HCT116 (cell line): Measurements from ENCODE around the gene CPT1C. TPM values are rescaled to one million over a fixed set of nuclear protein-coding genes. Genes with fewer than 3 reads are reported as not detected.
"Not testable (repeated sequence)": the region's sequence is repeated elsewhere in the genome, so short reads cannot be mapped to it uniquely, and the experiment has no call there.

Experiments
- ATAC-seq: fragments of 200-7000 bp; cut with Tn5 transposase; 2 replicates; pipeline ENCODE4 v1.9.1; 2020; ENCODE audit warnings: mild to moderate bottlenecking, moderate library complexity
- BruUV-seq: library from RNA; stranded (reverse); fragments of 400-500 nt; replicated peaks from 2 replicates; lab custom pipeline; 2021; lab: Mats Ljungman, UMichigan
- CTCF ChIA-PET: fragments of 300-600 bp; sonication (Branson Sonifier 250); formaldehyde crosslinking; loops from one replicate; lab custom pipeline; 2021; ENCODE audit warnings: antibody characterized with exemption; lab: Charles Lee
- POLR2A ChIA-PET: fragments of 300-600, 350-600 bp; sonication (Branson Sonifier 250); formaldehyde crosslinking; loops from one replicate; lab custom pipeline; 2021; ENCODE audit warnings: antibody characterized with exemption; lab: Charles Lee
- RAD21 ChIA-PET, 2 experiments: fragments of 300-600 bp; sonication (Branson Sonifier 250); formaldehyde crosslinking; loops; one replicate each; lab custom pipeline; 2023; ENCODE audit warnings: low total read pairs in 2 of 2; ENCODE audit not compliant: uncharacterized antibody in 2 of 2, unreplicated experiment in 2 of 2, low non-redundant PET in 1 of 2; lab: Charles Lee
- DNase-seq: peaks from one replicate; pipeline ENCODE4 v3.0.0-alpha.2; 2010; ENCODE audit warnings: low read depth, low spot score
- H2AFZ ChIP-seq: fragments of 200-600 bp; shearing (Covaris generic), sonication (generic); 2 replicates; pipeline ENCODE4 v1.6.1; 2017; ENCODE audit warnings: low read depth, mixed run types, mixed read lengths, antibody characterized with exemption, low read length; ENCODE audit not compliant: poor library complexity, severe bottlenecking
- H3K27ac ChIP-seq: 2 replicates; pipeline ENCODE4 v1.5.1; 2012; ENCODE audit warnings: low read depth, low read length
- H3K27me3 ChIP-seq: fragments of 200-600 bp; sonication (generic); 2 replicates; pipeline ENCODE4 v1.6.1; 2016; ENCODE audit warnings: mixed run types, low read length, mixed read lengths; ENCODE audit not compliant: insufficient read depth
- H3K36me3 ChIP-seq, 2 experiments: fragments of 200-500 bp in 1 of 2; fragments of 200-600 bp in 1 of 2; sonication (Bioruptor generic) in 1 of 2; sonication (generic) in 1 of 2; 2 replicates each; pipeline versions ENCODE4 v1.5.1 to v1.6.1; 2014 to 2016; ENCODE audit warnings: low read length in 2 of 2, inconsistent platforms in 1 of 2, mixed read lengths in 1 of 2, mixed run types in 1 of 2; ENCODE audit not compliant: insufficient read depth in 2 of 2, control insufficient read depth in 1 of 2
- H3K4me1 ChIP-seq, 2 experiments: fragments of 200-600 bp in 1 of 2; sonication (generic) in 1 of 2; 2 replicates each; pipeline versions ENCODE4 v1.5.1 to v1.6.1; 2012 to 2017; ENCODE audit warnings: low read length in 2 of 2, inconsistent platforms in 1 of 2, mild to moderate bottlenecking in 1 of 2, mixed read lengths in 1 of 2, mixed run types in 1 of 2, moderate library complexity in 1 of 2; ENCODE audit not compliant: insufficient read depth in 2 of 2, control insufficient read depth in 1 of 2
- H3K4me2 ChIP-seq: fragments of 200-600 bp; sonication (generic); 2 replicates; pipeline ENCODE4 v1.6.1; 2017; ENCODE audit warnings: mixed run types, low read length, mixed read lengths
- H3K4me3 ChIP-seq, 2 experiments: fragments of 200-600 bp in 1 of 2; sonication (generic) in 1 of 2; replicated peaks in 1 of 2; 2 replicates each; pipeline ENCODE4 v1.5.1; 2011 to 2016; ENCODE audit warnings: low read length in 2 of 2, control low read depth in 1 of 2, low read depth in 1 of 2, mild to moderate bottlenecking in 1 of 2, mixed read lengths in 1 of 2, mixed run types in 1 of 2
- H3K79me2 ChIP-seq: fragments of 200-600 bp; sonication (generic); 2 replicates; pipeline ENCODE4 v1.6.1; 2017; ENCODE audit warnings: mild to moderate bottlenecking, mixed run types, low read length, moderate library complexity, mixed read lengths; ENCODE audit not compliant: insufficient read depth
- H3K9ac ChIP-seq: fragments of 200-600 bp; sonication (generic); 2 replicates; pipeline ENCODE4 v1.6.1; 2016; ENCODE audit warnings: low read length, mixed read lengths
- H3K9me2 ChIP-seq: fragments of 200-600 bp; sonication (generic), shearing (Covaris generic); 2 replicates; pipeline ENCODE4 v1.6.1; 2017; ENCODE audit warnings: mixed run types, mild to moderate bottlenecking, moderate library complexity; ENCODE audit not compliant: insufficient read depth
- H3K9me3 ChIP-seq, 2 experiments: fragments of 200-500 bp in 1 of 2; fragments of 200-600 bp in 1 of 2; sonication (Bioruptor generic) in 1 of 2; sonication (generic) in 1 of 2; 2 replicates each; pipeline ENCODE4 v1.6.1; 2014 to 2017; ENCODE audit warnings: low read length in 2 of 2, mixed read lengths in 2 of 2, inconsistent platforms in 1 of 2, low read depth in 1 of 2, mild to moderate bottlenecking in 1 of 2, mixed run types in 1 of 2, moderate library complexity in 1 of 2; ENCODE audit not compliant: control insufficient read depth in 1 of 2, insufficient read depth in 1 of 2
- H4K20me1 ChIP-seq: fragments of 200-600 bp; sonication (generic), shearing (Covaris generic); 2 replicates; pipeline ENCODE4 v1.6.1; 2017; ENCODE audit warnings: mixed run types, mild to moderate bottlenecking, moderate library complexity; ENCODE audit not compliant: insufficient read depth
- CBX3 ChIP-seq: IDR thresholded peaks from 2 replicates; pipeline ENCODE4 v1.6.1; 2012; ENCODE audit warnings: low read depth
- CEBPB ChIP-seq: IDR thresholded peaks from 2 replicates; pipeline ENCODE4 v1.6.1; 2012; ENCODE audit warnings: low read depth
- EGR1 ChIP-seq: IDR thresholded peaks from 2 replicates; pipeline ENCODE4 v1.6.1; 2012; ENCODE audit warnings: low read depth
- ELF1 ChIP-seq: IDR thresholded peaks from 2 replicates; pipeline ENCODE4 v1.6.1; 2012; ENCODE audit warnings: low read depth, borderline replicate concordance
- EZH2 ChIP-seq: fragments of 200-600 bp; sonication (generic); IDR thresholded peaks from 2 replicates; pipeline ENCODE4 v1.6.1; 2017; ENCODE audit warnings: antibody characterized with exemption, mixed run types
- EZH2phosphoT487 ChIP-seq: fragments of 200-600 bp; IDR thresholded peaks from 2 replicates; pipeline ENCODE4 v1.6.1; 2018; ENCODE audit warnings: antibody characterized with exemption, borderline replicate concordance
- JUND ChIP-seq: IDR thresholded peaks from 2 replicates; pipeline ENCODE4 v1.6.1; 2012
- POLR2A ChIP-seq: IDR thresholded peaks from 2 replicates; pipeline ENCODE4 v1.7.0; 2011; ENCODE audit warnings: borderline replicate concordance; ENCODE audit not compliant: insufficient read depth, insufficient read length; ENCODE audit errors: extremely low read depth
- POLR2AphosphoS5 ChIP-seq: IDR thresholded peaks from 2 replicates; pipeline ENCODE4 v1.6.1; 2011; ENCODE audit warnings: mild to moderate bottlenecking, low read depth, low read length, moderate library complexity
- SIN3A ChIP-seq: IDR thresholded peaks from 2 replicates; pipeline ENCODE4 v1.6.1; 2012; ENCODE audit warnings: low read depth
- TCF7L2 ChIP-seq: IDR thresholded peaks from 2 replicates; pipeline ENCODE4 v1.7.0; 2011; ENCODE audit warnings: borderline replicate concordance, inconsistent platforms; ENCODE audit not compliant: insufficient read depth, insufficient read length; ENCODE audit errors: extremely low read depth
- YY1 ChIP-seq: IDR thresholded peaks from 2 replicates; pipeline ENCODE4 v1.6.1; 2011; ENCODE audit warnings: low read length, low read depth, moderate library complexity, mild to moderate bottlenecking; ENCODE audit not compliant: insufficient replicate concordance; ENCODE audit errors: extremely low read depth
- intact Hi-C: fragments of 100-400 bp; cut with micrococcal nuclease; formaldehyde crosslinking; loops from 2 replicates; pipeline ENCODE4 v1.10.0; 2022
- total RNA-seq: library from RNA; stranded (reverse); gene quantifications from one replicate; pipeline ENCODE4 v1.2.1, GENCODE V29; 2021; ENCODE audit not compliant: unreplicated experiment

Gene CPT1C
- total RNA-seq, 1 experiment from 2014 or later: 12.0 TPM

DNA sequence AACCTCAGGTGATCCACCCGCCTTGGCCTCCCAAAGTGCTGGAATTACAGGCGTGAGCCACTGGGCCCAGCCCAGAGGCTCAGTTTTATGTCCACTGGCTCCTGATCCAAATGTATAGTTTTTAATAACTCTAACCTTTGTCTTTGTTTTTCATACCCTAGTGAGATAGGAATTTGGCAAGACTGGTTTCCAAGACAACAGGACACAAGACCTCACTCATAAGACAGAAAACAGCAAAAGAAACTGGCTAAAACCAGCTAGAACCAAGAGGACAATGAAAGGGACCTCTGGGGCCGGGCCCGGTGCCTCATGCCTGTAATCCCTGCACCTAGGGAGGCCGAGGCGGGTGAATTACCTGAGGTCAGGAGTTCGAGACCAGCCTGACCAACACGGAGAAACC, 27.6 kb downstream of the CPT1C start:
- Histone ChIP-seq H3K9me2 (no peaks in the 10 kb centered on the region), H3K9me3 (no peaks in the 10 kb centered on the region), H3K79me2 (no peaks in the 10 kb centered on the region), H3K4me2 (peak overlapping the region; percentile 88), H4K20me1 (no peaks in the 10 kb centered on the region), H3K4me3 (peak overlapping the region; percentile 62 to 87), H3K36me3 (no peaks in the 10 kb centered on the region), H3K27ac (peak overlapping the region; percentile 68), H3K27me3 (no peaks in the 10 kb centered on the region), H3K9ac (0 out of 2 replicates have a peak overlapping the region, but pooled peaks have one; percentile 75), H2AFZ (no peak overlapping the region), H3K4me1 (peaks cover 3 to 24% of the 10 kb centered on the region in 2 experiments)
- intact Hi-C loops: loop anchor here (1.0 kb wide), 1 partner anchor 48 kb away; no protein-coding TSS in a partner anchor
- DNase-seq (no peak), ATAC-seq (no peak)
- ChIA-PET CTCF (no interaction called here), RAD21 (no interaction called here), POLR2A (interaction anchor here (0.9 to 1.6 kb wide), 4 partner anchors 18 to 158 kb away, joined by 3 to 5 read pairs (median 4); partner anchors contain the start of genes AKT1S1, AP2A1 and PRMT1)
- no TSS peak for BruUV-seq
- TF ChIP-seq POLR2A (no peak), ELF1 (no peak), SIN3A (no peak), POLR2AphosphoS5 (no peak)

DNA sequence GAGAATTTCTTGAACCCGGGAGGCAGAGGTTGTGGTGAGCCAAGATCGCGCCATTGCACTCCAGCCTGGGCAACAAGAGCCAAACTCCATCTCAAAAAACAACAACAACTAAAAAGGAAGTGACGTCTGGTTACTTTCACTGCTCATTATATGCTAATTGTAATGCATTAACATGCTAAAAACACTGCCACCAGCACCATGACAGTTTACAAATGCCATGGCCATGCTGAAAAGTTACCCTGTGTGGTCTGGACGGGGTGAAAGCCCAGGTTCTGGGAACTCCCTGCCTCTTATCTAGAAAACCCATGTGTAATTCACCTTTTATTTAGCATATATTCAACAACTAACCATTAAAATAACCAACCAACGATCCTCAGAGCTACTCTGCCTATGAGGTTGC, 28.1 kb downstream of the CPT1C start:
- CTCF ChIA-PET: no interaction called here
- RAD21 ChIA-PET: no interaction called here

DNA sequence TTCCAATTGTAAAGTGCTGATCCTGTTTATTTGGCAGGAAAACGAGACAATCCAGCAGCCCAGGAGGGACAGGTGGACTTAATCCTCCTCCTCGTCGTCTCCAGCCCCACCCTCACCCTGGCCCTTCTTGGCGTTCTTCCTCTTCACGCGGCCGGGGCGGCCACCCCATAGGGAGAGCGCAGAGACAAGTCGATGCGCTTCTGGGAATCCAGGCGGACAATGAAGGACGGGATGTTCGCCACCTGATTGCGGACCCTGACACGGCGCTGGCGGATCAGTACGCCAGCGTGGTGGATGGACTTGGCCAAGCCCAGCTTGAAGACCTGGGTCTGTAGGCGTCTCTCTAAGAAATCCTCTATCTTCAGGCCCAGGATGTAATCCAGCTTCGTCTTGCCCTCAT, 28.5 kb downstream of the CPT1C start:
- intact Hi-C loops, POLR2A ChIA-PET, CTCF ChIA-PET, H3K4me2 ChIP-seq, H3K9ac ChIP-seq, RAD21 ChIA-PET, H2AFZ ChIP-seq, H4K20me1 ChIP-seq, H3K79me2 ChIP-seq, H3K36me3 ChIP-seq, ATAC-seq, H3K27me3 ChIP-seq, DNase-seq, H3K4me3 ChIP-seq, H3K9me2 ChIP-seq, H3K27ac ChIP-seq, H3K9me3 ChIP-seq: not testable (repeated sequence)
- peaks cover 0 to 27% of the 10 kb centered on the region in 2 experiments; a peak in 3 of 4 replicates for H3K4me1 ChIP-seq
- BruUV-seq: TSS peak; percentile 75

More for the DNA sequence above, 28.1 kb downstream of the CPT1C start:
- no peaks in the 10 kb centered on the region for H3K27me3 ChIP-seq
- H3K9me2 ChIP-seq: no peaks in the 10 kb centered on the region
- no peaks in the 10 kb centered on the region for H3K9me3 ChIP-seq
- H3K4me3 ChIP-seq: no peak overlapping the region
- no peaks in the 10 kb centered on the region for H3K36me3 ChIP-seq
- H3K27ac ChIP-seq: no peak overlapping the region
- BruUV-seq: no TSS peak
- no peak overlapping the region for H3K9ac ChIP-seq
- intact Hi-C loops: loop anchor here (1.0 kb wide), 1 partner anchor 47 kb away; no protein-coding TSS in a partner anchor
- POLR2A ChIA-PET: interaction anchor here (1.6 kb wide), 1 partner anchor 158 kb away, joined by 3 read pairs; the partner anchor contains the start of gene AKT1S1
- H3K4me2 ChIP-seq: no peak overlapping the region
- no peak for DNase-seq
- TF ChIP-seq JUND: no peak
- TF ChIP-seq CBX3: no peak
- TF ChIP-seq EZH2phosphoT487: no peak
- TF ChIP-seq CEBPB: no peak
- TF ChIP-seq YY1: no peak
- no peak for TF ChIP-seq TCF7L2
- TF ChIP-seq SIN3A: no peak
- no peak for TF ChIP-seq EZH2
- TF ChIP-seq POLR2A: no peak
- no peak for TF ChIP-seq EGR1
- no peak overlapping the region for H2AFZ ChIP-seq
- H3K4me1 ChIP-seq: peaks cover 0 to 24% of the 10 kb centered on the region in 2 experiments; a peak in 3 of 4 replicates
- no peak for ATAC-seq
- no peaks in the 10 kb centered on the region for H3K79me2 ChIP-seq
- H4K20me1 ChIP-seq: no peaks in the 10 kb centered on the region
